ENCODE results near the gene HEPACAM2.

Gene HEPACAM2

GRCh38 chr7:93202594-93203250, 23.5 kb downstream of the HEPACAM2 start:
- H3K9me3 Mint-ChIP-seq, result no peaks in the 10 kb centered on the region
- H3K27me3 Mint-ChIP-seq (ENCODE audit: low read depth), result peaks cover 16% of the 10 kb centered on the region
- no peak overlapping the region for H3K27ac Mint-ChIP-seq
- no peak for TF ChIP-seq CTCF (IDR thresholded peaks at IDR 0.05; ENCODE audit: unreplicated experiment in 3 of 3)
- no peak overlapping the region for H3K4me3 Mint-ChIP-seq
- no peaks in the 10 kb centered on the region for H3K4me1 Mint-ChIP-seq
- H3K36me3 Mint-ChIP-seq (ENCODE audit: low read depth), result no peaks in the 10 kb centered on the region

- H3K27ac Mint-ChIP-seq, result no peak overlapping the region
- peaks cover 8% of the 10 kb centered on the region for H3K27me3 Mint-ChIP-seq (ENCODE audit: low read depth)
- H3K4me1 Mint-ChIP-seq, result no peaks in the 10 kb centered on the region
- H3K4me3 Mint-ChIP-seq, result no peak overlapping the region
- H3K36me3 Mint-ChIP-seq (ENCODE audit: low read depth), result no peaks in the 10 kb centered on the region
- no peak for TF ChIP-seq CTCF (IDR thresholded peaks at IDR 0.05; ENCODE audit: unreplicated experiment in 3 of 3)
- H3K9me3 Mint-ChIP-seq, result no peaks in the 10 kb centered on the region
These were observed 27.8 kb downstream of the HEPACAM2 start for GRCh38 chr7:93198472-93198871.

- no peak overlapping the region for H3K27ac Mint-ChIP-seq
- H3K9me3 Mint-ChIP-seq, result no peaks in the 10 kb centered on the region
- H3K27me3 Mint-ChIP-seq (ENCODE audit: low read depth), result peaks cover 17% of the 10 kb centered on the region
- H3K36me3 Mint-ChIP-seq (ENCODE audit: low read depth), result no peaks in the 10 kb centered on the region
- H3K4me3 Mint-ChIP-seq, result no peak overlapping the region
- no peaks in the 10 kb centered on the region for H3K4me1 Mint-ChIP-seq
- no peak for TF ChIP-seq CTCF (IDR thresholded peaks at IDR 0.05; ENCODE audit: unreplicated experiment in 3 of 3)
These were observed 29.9 kb downstream of the HEPACAM2 start for GRCh38 chr7:93196336-93196735.

GRCh38 chr7:93194386-93194785, 31.9 kb downstream of the HEPACAM2 start:
- no peak for TF ChIP-seq CTCF (IDR thresholded peaks at IDR 0.05; ENCODE audit: unreplicated experiment in 3 of 3)
- Mint-ChIP-seq H3K4me1 (no peaks in the 10 kb centered on the region), H3K4me3 (no peak overlapping the region), H3K36me3 (ENCODE audit: low read depth) (no peaks in the 10 kb centered on the region), H3K27me3 (ENCODE audit: low read depth) (peaks cover 29% of the 10 kb centered on the region), H3K9me3 (no peaks in the 10 kb centered on the region), H3K27ac (no peak overlapping the region)

GRCh38 chr7:93188870-93189634, 37.2 kb downstream of the HEPACAM2 start:
- Mint-ChIP-seq H3K27ac (no peak overlapping the region), H3K9me3 (no peaks in the 10 kb centered on the region), H3K27me3 (ENCODE audit: low read depth) (peaks cover 39% of the 10 kb centered on the region), H3K4me1 (no peaks in the 10 kb centered on the region), H3K36me3 (ENCODE audit: low read depth) (no peaks in the 10 kb centered on the region), H3K4me3 (no peak overlapping the region)
- TF ChIP-seq CTCF (IDR thresholded peaks at IDR 0.05; ENCODE audit: unreplicated experiment in 3 of 3), result no peak

All from nephron (organoid).